OCI-LY1 (cell line): ENCODE measurements around the gene PRSS3.

ENCODE experiments used
- H2AFZ ChIP-seq: fragments of 200-600 bp; sonication (generic), shearing (Covaris generic); 2 replicates; pipeline ENCODE4 v1.6.0; 2014; ENCODE audit warnings: antibody characterized with exemption, mild to moderate bottlenecking, low read length
- H3F3A ChIP-seq: fragments of 200-600 bp; sonication (generic), shearing (Covaris generic); 2 replicates; pipeline ENCODE4 v1.6.0; 2014; ENCODE audit warnings: mild to moderate bottlenecking, antibody characterized with exemption, low read length, moderate library complexity; ENCODE audit not compliant: insufficient read depth
- H3K27ac ChIP-seq: fragments of 200-600 bp; sonication (generic); 2 replicates; pipeline ENCODE4 v1.5.1; 2014; ENCODE audit warnings: low read length, mixed run types, mild to moderate bottlenecking, low read depth; ENCODE audit not compliant: poor library complexity, severe bottlenecking
- H3K27me3 ChIP-seq: fragments of 200-600 bp; sonication (generic); 2 replicates; pipeline ENCODE4 v1.6.0; 2014; ENCODE audit warnings: antibody characterized with exemption, mild to moderate bottlenecking, low read length, moderate library complexity; ENCODE audit not compliant: insufficient read depth
- H3K36me3 ChIP-seq: fragments of 200-600 bp; sonication (generic); 2 replicates; pipeline ENCODE4 v1.6.1; 2014; ENCODE audit warnings: mild to moderate bottlenecking, antibody characterized with exemption, low read length, moderate library complexity, mixed read lengths; ENCODE audit not compliant: insufficient read depth
- H3K4me1 ChIP-seq: fragments of 200-600 bp; sonication (generic); 2 replicates; pipeline ENCODE4 v1.5.1; 2014; ENCODE audit warnings: mild to moderate bottlenecking, low read length, moderate library complexity; ENCODE audit not compliant: insufficient read depth, severe bottlenecking
- H3K4me2 ChIP-seq: fragments of 200-600 bp; sonication (generic), shearing (Covaris generic); 2 replicates; pipeline ENCODE4 v1.6.1; 2014; ENCODE audit warnings: low read length
- H3K4me3 ChIP-seq: fragments of 200-600 bp; sonication (generic); 2 replicates; pipeline ENCODE4 v1.5.1; 2014; ENCODE audit warnings: low read length, low read depth, mild to moderate bottlenecking, mixed read lengths; ENCODE audit not compliant: poor library complexity, severe bottlenecking
- H3K79me2 ChIP-seq: fragments of 200-600 bp; shearing (Covaris generic); 2 replicates; pipeline ENCODE4 v1.6.1; 2016; ENCODE audit warnings: mixed run types, low read length, mixed read lengths; ENCODE audit not compliant: insufficient read depth
- H3K9ac ChIP-seq: fragments of 200-600 bp; sonication (generic), shearing (Covaris generic); 2 replicates; pipeline ENCODE4 v1.6.1; 2014; ENCODE audit warnings: mild to moderate bottlenecking, low read length, mixed read lengths
- H3K9me2 ChIP-seq: fragments of 200-600 bp; sonication (generic), shearing (Covaris generic); 2 replicates; pipeline ENCODE4 v1.6.1; 2014; ENCODE audit warnings: low read depth, mild to moderate bottlenecking, low read length, mixed read lengths
- H3K9me3 ChIP-seq: fragments of 200-600 bp; shearing (Covaris generic); 2 replicates; pipeline ENCODE4 v1.6.1; 2014; ENCODE audit warnings: low read length, mixed read lengths
- H4K20me1 ChIP-seq: fragments of 200-600 bp; sonication (generic), shearing (Covaris generic); 2 replicates; pipeline ENCODE4 v1.6.0; 2016; ENCODE audit warnings: mild to moderate bottlenecking, low read length; ENCODE audit not compliant: insufficient read depth
- EZH2 ChIP-seq: fragments of 200-600 bp; sonication (generic), shearing (Covaris generic); IDR thresholded peaks from 2 replicates; pipeline ENCODE4 v1.8.0; 2017; ENCODE audit warnings: borderline replicate concordance, mixed run types, mild to moderate bottlenecking, antibody characterized with exemption, low read length, moderate library complexity, mixed read lengths
- TF ChIP-seq, protein P1 (sequence below): fragments of 200-600 bp; sonication (generic), shearing (Covaris generic); IDR thresholded peaks from 2 replicates; pipeline ENCODE4 v1.5.1; 2017; ENCODE audit warnings: mild to moderate bottlenecking, antibody characterized with exemption, low read length, moderate library complexity, mixed read lengths

The PRSS3 gene

GRCh38 chr9:33818167-33818846, 22.9 kb downstream of the PRSS3 start:
- Histone ChIP-seq H3K9me2 (no peaks in the 10 kb centered on the region), H3K27me3 (no peaks in the 10 kb centered on the region), H3K4me1 (peaks cover 62% of the 10 kb centered on the region), H3K9me3 (no peaks in the 10 kb centered on the region), H3K79me2 (peaks cover 53% of the 10 kb centered on the region), H3K4me3 (peak overlapping the region; percentile 91), H3K4me2 (peak overlapping the region; percentile 94), H3K27ac (peak overlapping the region; percentile 88), H3K36me3 (peaks cover 12% of the 10 kb centered on the region), H3F3A (peaks cover 8% of the 10 kb centered on the region; the same call in 1 of the 2 replicates), H4K20me1 (no peaks in the 10 kb centered on the region), H2AFZ (no peak overlapping the region), H3K9ac (peak overlapping the region; percentile 97)
- no peak for TF ChIP-seq EZH2
- TF ChIP-seq, protein P1, sequence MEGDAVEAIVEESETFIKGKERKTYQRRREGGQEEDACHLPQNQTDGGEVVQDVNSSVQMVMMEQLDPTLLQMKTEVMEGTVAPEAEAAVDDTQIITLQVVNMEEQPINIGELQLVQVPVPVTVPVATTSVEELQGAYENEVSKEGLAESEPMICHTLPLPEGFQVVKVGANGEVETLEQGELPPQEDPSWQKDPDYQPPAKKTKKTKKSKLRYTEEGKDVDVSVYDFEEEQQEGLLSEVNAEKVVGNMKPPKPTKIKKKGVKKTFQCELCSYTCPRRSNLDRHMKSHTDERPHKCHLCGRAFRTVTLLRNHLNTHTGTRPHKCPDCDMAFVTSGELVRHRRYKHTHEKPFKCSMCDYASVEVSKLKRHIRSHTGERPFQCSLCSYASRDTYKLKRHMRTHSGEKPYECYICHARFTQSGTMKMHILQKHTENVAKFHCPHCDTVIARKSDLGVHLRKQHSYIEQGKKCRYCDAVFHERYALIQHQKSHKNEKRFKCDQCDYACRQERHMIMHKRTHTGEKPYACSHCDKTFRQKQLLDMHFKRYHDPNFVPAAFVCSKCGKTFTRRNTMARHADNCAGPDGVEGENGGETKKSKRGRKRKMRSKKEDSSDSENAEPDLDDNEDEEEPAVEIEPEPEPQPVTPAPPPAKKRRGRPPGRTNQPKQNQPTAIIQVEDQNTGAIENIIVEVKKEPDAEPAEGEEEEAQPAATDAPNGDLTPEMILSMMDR = no peak

- Histone ChIP-seq H3F3A (peaks cover 8% of the 10 kb centered on the region; the same call in 1 of the 2 replicates), H3K9me2 (no peaks in the 10 kb centered on the region), H2AFZ (no peak overlapping the region), H3K79me2 (peaks cover 59% of the 10 kb centered on the region), H3K9ac (peak overlapping the region; percentile 97), H3K4me1 (peaks cover 56% of the 10 kb centered on the region), H3K4me2 (peak overlapping the region; percentile 94), H3K36me3 (peaks cover 18% of the 10 kb centered on the region), H3K9me3 (no peaks in the 10 kb centered on the region), H4K20me1 (no peaks in the 10 kb centered on the region), H3K27ac (peak overlapping the region; percentile 88), H3K27me3 (no peaks in the 10 kb centered on the region), H3K4me3 (peak overlapping the region; percentile 91)
- TF ChIP-seq, protein P1 = no peak
- TF ChIP-seq EZH2 = no peak
Observed at GRCh38 chr9:33818847-33819500, 23.6 kb downstream of the PRSS3 start.

GRCh38 chr9:33820231-33820745, 24.9 kb downstream of the PRSS3 start:
- TF ChIP-seq, protein P1 = no peak
- TF ChIP-seq EZH2 = no peak
- no peaks in the 10 kb centered on the region for H3K9me3 ChIP-seq
- peak overlapping the region; percentile 56 for H3K9ac ChIP-seq
- peak overlapping the region; percentile 88 for H3K27ac ChIP-seq
- H3K9me2 ChIP-seq = no peaks in the 10 kb centered on the region
- no peaks in the 10 kb centered on the region for H4K20me1 ChIP-seq
- H3K4me2 ChIP-seq = peak overlapping the region; percentile 94
- peaks cover under 1% of the 10 kb centered on the region; the same call in 1 of the 2 replicates for H3F3A ChIP-seq
- H3K4me1 ChIP-seq = peaks cover 43% of the 10 kb centered on the region
- no peak overlapping the region for H2AFZ ChIP-seq
- H3K79me2 ChIP-seq = peaks cover 72% of the 10 kb centered on the region
- H3K36me3 ChIP-seq = peaks cover 31% of the 10 kb centered on the region
- H3K4me3 ChIP-seq = peak overlapping the region; percentile 91
- no peaks in the 10 kb centered on the region for H3K27me3 ChIP-seq
